AG09309 (cell line): ENCODE data around the gene NBR1.
"Not testable (repeated sequence)": the region's sequence is repeated elsewhere in the genome, so short reads cannot be mapped to it uniquely, and the experiment has no call there.

ENCODE experiments used
- DNase-seq: peaks from one replicate; pipeline ENCODE4 v3.0.0-alpha.2; 2010; ENCODE audit warnings: low read depth
- H3K4me3 ChIP-seq: 2 replicates; pipeline ENCODE4 v1.5.1; 2011; ENCODE audit warnings: mild to moderate bottlenecking, low read depth, low read length, moderate library complexity; ENCODE audit not compliant: control insufficient read depth
- TF ChIP-seq, protein P1 (sequence below): IDR thresholded peaks from 2 replicates; pipeline ENCODE4 v1.5.1; 2011; ENCODE audit warnings: mild to moderate bottlenecking, low read depth, low read length, inconsistent platforms; ENCODE audit not compliant: insufficient read depth, control insufficient read depth; ENCODE audit errors: missing control alignments

The NBR1 gene

GRCh38 chr17:43219001-43219400 is 48.0 kb downstream of the NBR1 start:
- no peak overlapping the region for H3K4me3 ChIP-seq
- DNase-seq: no peak
- TF ChIP-seq, protein P1, sequence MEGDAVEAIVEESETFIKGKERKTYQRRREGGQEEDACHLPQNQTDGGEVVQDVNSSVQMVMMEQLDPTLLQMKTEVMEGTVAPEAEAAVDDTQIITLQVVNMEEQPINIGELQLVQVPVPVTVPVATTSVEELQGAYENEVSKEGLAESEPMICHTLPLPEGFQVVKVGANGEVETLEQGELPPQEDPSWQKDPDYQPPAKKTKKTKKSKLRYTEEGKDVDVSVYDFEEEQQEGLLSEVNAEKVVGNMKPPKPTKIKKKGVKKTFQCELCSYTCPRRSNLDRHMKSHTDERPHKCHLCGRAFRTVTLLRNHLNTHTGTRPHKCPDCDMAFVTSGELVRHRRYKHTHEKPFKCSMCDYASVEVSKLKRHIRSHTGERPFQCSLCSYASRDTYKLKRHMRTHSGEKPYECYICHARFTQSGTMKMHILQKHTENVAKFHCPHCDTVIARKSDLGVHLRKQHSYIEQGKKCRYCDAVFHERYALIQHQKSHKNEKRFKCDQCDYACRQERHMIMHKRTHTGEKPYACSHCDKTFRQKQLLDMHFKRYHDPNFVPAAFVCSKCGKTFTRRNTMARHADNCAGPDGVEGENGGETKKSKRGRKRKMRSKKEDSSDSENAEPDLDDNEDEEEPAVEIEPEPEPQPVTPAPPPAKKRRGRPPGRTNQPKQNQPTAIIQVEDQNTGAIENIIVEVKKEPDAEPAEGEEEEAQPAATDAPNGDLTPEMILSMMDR: no peak

- TF ChIP-seq, protein P1: no peak
- no peak for DNase-seq
- H3K4me3 ChIP-seq: no peak overlapping the region
These were observed 48.8 kb downstream of the NBR1 start for GRCh38 chr17:43219746-43220380.

- DNase-seq: no peak
- no peak overlapping the region for H3K4me3 ChIP-seq
- TF ChIP-seq, protein P1: no peak
These were observed 49.6 kb downstream of the NBR1 start for GRCh38 chr17:43220511-43221125.

- H3K4me3 ChIP-seq: no peak overlapping the region
- TF ChIP-seq, protein P1: no peak
- DNase-seq: no peak
These were observed 53.2 kb downstream of the NBR1 start for GRCh38 chr17:43224146-43224705.

DNA sequence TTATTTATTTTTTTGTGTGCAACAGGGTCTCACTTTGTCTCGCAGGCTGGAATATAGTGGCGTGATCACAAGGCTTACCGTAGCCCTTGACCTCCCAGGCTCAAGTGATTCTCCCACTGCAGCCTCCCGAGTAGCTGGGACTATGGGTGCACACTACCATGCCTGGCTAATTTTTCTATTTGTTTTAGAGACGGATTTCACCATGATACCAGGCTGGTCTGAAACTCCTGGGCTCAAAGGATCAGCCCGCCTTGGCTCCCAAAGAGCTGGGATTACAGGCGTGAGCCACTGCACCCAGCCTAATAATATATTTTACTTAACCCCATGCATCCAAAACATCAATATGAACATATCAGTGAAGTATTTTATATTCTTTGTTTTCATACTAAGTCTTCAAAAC is 55.4 kb downstream of the NBR1 start:
- TF ChIP-seq, protein P1: no peak
- H3K4me3 ChIP-seq: no peak overlapping the region
- DNase-seq: no peak

GRCh38 chr17:43228020-43228782 is 57.2 kb downstream of the NBR1 start, which contains the start of gene CCDC200:
Gene CCDC200 (minus strand): TSS chr17:43228623. CDS start chr17:43228554, 69 bp downstream.
- H3K4me3 ChIP-seq, DNase-seq: not testable (repeated sequence)

GRCh38 chr17:43231205-43232020 is 60.4 kb downstream of the NBR1 start:
- not testable (repeated sequence) for DNase-seq, H3K4me3 ChIP-seq

- not testable (repeated sequence) for H3K4me3 ChIP-seq, DNase-seq
These were observed 61.1 kb downstream of the NBR1 start for GRCh38 chr17:43232021-43232699.

DNA sequence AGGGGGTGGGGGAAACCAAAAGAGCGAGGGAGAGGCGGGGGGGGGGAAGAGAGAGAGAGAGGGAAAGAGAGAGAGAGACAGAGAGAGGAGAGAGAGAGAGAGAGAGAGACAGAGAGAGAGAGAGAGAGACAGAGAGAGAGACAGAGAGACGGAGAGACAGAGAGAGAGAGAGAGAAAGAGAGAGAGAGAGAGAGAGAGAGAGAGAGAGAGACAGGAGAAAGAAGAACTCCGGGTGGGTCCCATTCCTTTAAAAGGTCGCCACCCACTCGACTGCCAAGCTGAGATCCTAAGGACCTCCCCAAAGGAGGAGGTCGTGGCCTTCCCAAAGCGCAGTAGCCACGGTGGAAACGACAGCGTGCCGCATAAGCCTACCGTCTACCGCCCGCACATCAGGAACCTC is 62.2 kb downstream of the NBR1 start:
- H3K4me3 ChIP-seq, DNase-seq: not testable (repeated sequence)

DNA sequence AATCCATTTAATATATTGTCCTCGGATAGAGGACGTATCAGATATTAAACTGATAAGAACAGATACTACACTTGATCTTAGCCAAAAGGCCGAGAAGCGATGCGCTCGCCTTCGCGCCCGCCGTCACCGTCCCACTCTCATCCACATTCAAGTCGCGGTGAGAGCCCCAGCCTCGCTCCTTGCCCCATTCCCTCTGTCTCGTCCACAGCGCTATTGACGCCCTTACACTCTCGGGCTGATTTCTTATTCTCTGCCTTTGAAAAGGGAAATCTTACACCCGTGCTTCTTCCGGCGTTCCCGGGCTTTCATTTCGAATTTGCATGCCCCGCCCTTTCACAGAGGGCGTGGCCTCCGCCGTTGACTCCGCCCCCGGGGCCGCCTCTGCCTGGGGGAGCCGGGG is 62.9 kb downstream of the NBR1 start, which contains the start of gene RNU2-1:
Gene RNU2-1, minus strand, starts transcription at position 101 of the 400 bp plus-strand sequence.
- not testable (repeated sequence) for DNase-seq, H3K4me3 ChIP-seq
